ENCODE data around the gene CYTH4. TPM values are rescaled to one million over a fixed set of nuclear protein-coding genes. Genes with fewer than 3 reads are reported as not detected.
A peak's percentile ranks its signal among the peaks of the same experiment; 100 is the strongest.
"Not testable (repeated sequence)": the region's sequence is repeated elsewhere in the genome, so short reads cannot be mapped to it uniquely, and the experiment has no call there.

Gene CYTH4
- total RNA-seq: 49.5 and 57.1 TPM in 2 replicates

GRCh38 chr22:37282385-37282677 lies at the start of gene CYTH4:
Gene CYTH4 (plus strand): TSS chr22:37282508. CDS start chr22:37282570, 62 bp downstream.
- H3K9me3 Mint-ChIP-seq: no peaks in the 10 kb centered on the region
- intact Hi-C loops (cut with micrococcal nuclease): loop anchor here (1.0 to 2.0 kb wide), 3 partner anchors 15 to 52 kb away; no protein-coding TSS in a partner anchor
- peak; percentile 74 for DNase-seq (ENCODE audit: low spot score)
- peaks cover 23% of the 10 kb centered on the region for H3K36me3 Mint-ChIP-seq (ENCODE audit: low read depth)
- no peaks in the 10 kb centered on the region for H3K27me3 Mint-ChIP-seq (ENCODE audit: insufficient read depth)
- peaks cover 65% of the 10 kb centered on the region for H3K4me1 Mint-ChIP-seq (ENCODE audit: low read depth)
- H3K27ac Mint-ChIP-seq: peak within 1 kb of the TSS; percentile 99
- peak within 1 kb of the TSS; percentile 88 for H3K4me3 Mint-ChIP-seq

- not testable (repeated sequence) for H3K9me3 Mint-ChIP-seq; DNase-seq (ENCODE audit: low spot score); H3K27me3 Mint-ChIP-seq (ENCODE audit: insufficient read depth)
- Mint-ChIP-seq H3K4me1 (ENCODE audit: low read depth) (peaks cover 99% of the 10 kb centered on the region), H3K36me3 (ENCODE audit: low read depth) (peaks cover 78% of the 10 kb centered on the region), H3K27ac (peak overlapping the region; percentile 91), H3K4me3 (peak overlapping the region; percentile 67)
- intact Hi-C loops (cut with micrococcal nuclease): loop anchor here (10.0 kb wide), 2 partner anchors 869 to 1471 kb away; partner anchors contain the start of genes GTPBP1 and JOSD1
Measured at GRCh38 chr22:37233371-37233750, 48.9 kb upstream of the CYTH4 start.

- Mint-ChIP-seq H3K4me1 (ENCODE audit: low read depth) (peaks cover 99% of the 10 kb centered on the region), H3K27ac (peak overlapping the region; percentile 91)
- no peak for DNase-seq (ENCODE audit: low spot score)
Measured at GRCh38 chr22:37233751-37234631, 48.3 kb upstream of the CYTH4 start.

GRCh38 chr22:37234736-37235711 lies 47.3 kb upstream of the CYTH4 start:
- DNase-seq (ENCODE audit: low spot score): no peak
- intact Hi-C loops (cut with micrococcal nuclease): loop anchor here (10.0 kb wide), 2 partner anchors 870 to 1470 kb away; partner anchors contain the start of genes GTPBP1 and JOSD1

More at GRCh38 chr22:37233751-37234631, 48.3 kb upstream of the CYTH4 start:
- no peaks in the 10 kb centered on the region for H3K9me3 Mint-ChIP-seq
- peaks cover 77% of the 10 kb centered on the region for H3K36me3 Mint-ChIP-seq (ENCODE audit: low read depth)
- H3K27me3 Mint-ChIP-seq (ENCODE audit: insufficient read depth): no peaks in the 10 kb centered on the region
- H3K4me3 Mint-ChIP-seq: peak overlapping the region; percentile 71
- intact Hi-C loops (cut with micrococcal nuclease): loop anchor here (10.0 kb wide), 2 partner anchors 869 to 1471 kb away; partner anchors contain the start of genes GTPBP1 and JOSD1

GRCh38 chr22:37235897-37236607 lies 46.3 kb upstream of the CYTH4 start:
- Mint-ChIP-seq H3K9me3 (no peaks in the 10 kb centered on the region), H3K4me1 (ENCODE audit: low read depth) (peaks cover 99% of the 10 kb centered on the region), H3K4me3 (peak overlapping the region; percentile 71), H3K27me3 (ENCODE audit: insufficient read depth) (no peaks in the 10 kb centered on the region), H3K36me3 (ENCODE audit: low read depth) (peaks cover 82% of the 10 kb centered on the region), H3K27ac (peak overlapping the region; percentile 91)
- intact Hi-C loops (cut with micrococcal nuclease): loop anchor here (10.0 kb wide), 2 partner anchors 871 to 1469 kb away; partner anchors contain the start of genes GTPBP1 and JOSD1
- no peak for DNase-seq (ENCODE audit: low spot score)

More at GRCh38 chr22:37234736-37235711, 47.3 kb upstream of the CYTH4 start:
- no peaks in the 10 kb centered on the region for H3K9me3 Mint-ChIP-seq
- no peaks in the 10 kb centered on the region for H3K27me3 Mint-ChIP-seq (ENCODE audit: insufficient read depth)
- H3K4me1 Mint-ChIP-seq (ENCODE audit: low read depth): peaks cover 99% of the 10 kb centered on the region
- H3K4me3 Mint-ChIP-seq: peak overlapping the region; percentile 71
- peak overlapping the region; percentile 91 for H3K27ac Mint-ChIP-seq
- H3K36me3 Mint-ChIP-seq (ENCODE audit: low read depth): peaks cover 78% of the 10 kb centered on the region

GRCh38 chr22:37237371-37238268 lies 44.7 kb upstream of the CYTH4 start:
- Mint-ChIP-seq H3K9me3 (no peaks in the 10 kb centered on the region), H3K4me1 (ENCODE audit: low read depth) (peaks cover 98% of the 10 kb centered on the region), H3K27me3 (ENCODE audit: insufficient read depth) (no peaks in the 10 kb centered on the region), H3K27ac (peak overlapping the region; percentile 99), H3K36me3 (ENCODE audit: low read depth) (peaks cover 83% of the 10 kb centered on the region), H3K4me3 (peak overlapping the region; percentile 99)
- DNase-seq (ENCODE audit: low spot score): no peak
- intact Hi-C loops (cut with micrococcal nuclease): loop anchor here (1.0 to 10.0 kb wide), 3 partner anchors 7 to 1467 kb away; partner anchors contain the start of genes GTPBP1 and JOSD1

GRCh38 chr22:37239336-37240239 lies 42.7 kb upstream of the CYTH4 start:
- DNase-seq (ENCODE audit: low spot score): no peak
- H3K9me3 Mint-ChIP-seq: no peaks in the 10 kb centered on the region
- intact Hi-C loops (cut with micrococcal nuclease): loop anchor here (5.0 to 10.0 kb wide), 3 partner anchors 368 to 1465 kb away; partner anchors contain the start of genes GGA1, GTPBP1 and JOSD1
- H3K27me3 Mint-ChIP-seq (ENCODE audit: insufficient read depth): no peaks in the 10 kb centered on the region
- H3K4me3 Mint-ChIP-seq: peak overlapping the region; percentile 99
- H3K36me3 Mint-ChIP-seq (ENCODE audit: low read depth): peaks cover 81% of the 10 kb centered on the region
- peaks cover 87% of the 10 kb centered on the region for H3K4me1 Mint-ChIP-seq (ENCODE audit: low read depth)
- H3K27ac Mint-ChIP-seq: peak overlapping the region; percentile 99

- Mint-ChIP-seq H3K27ac (peak overlapping the region; percentile 99), H3K4me1 (ENCODE audit: low read depth) (peaks cover 85% of the 10 kb centered on the region), H3K4me3 (peak overlapping the region; percentile 99), H3K9me3 (no peaks in the 10 kb centered on the region), H3K36me3 (ENCODE audit: low read depth) (peaks cover 75% of the 10 kb centered on the region), H3K27me3 (ENCODE audit: insufficient read depth) (no peaks in the 10 kb centered on the region)
- intact Hi-C loops (cut with micrococcal nuclease): loop anchor here (5.0 kb wide), 1 partner anchor 367 kb away; the partner anchor contains the start of gene GGA1
- DNase-seq (ENCODE audit: low spot score): no peak
Measured at GRCh38 chr22:37240240-37240940, 41.9 kb upstream of the CYTH4 start.

GRCh38 chr22:37240941-37241320 lies 41.4 kb upstream of the CYTH4 start:
- no peaks in the 10 kb centered on the region for H3K27me3 Mint-ChIP-seq (ENCODE audit: insufficient read depth)
- DNase-seq (ENCODE audit: low spot score): no peak
- peaks cover 71% of the 10 kb centered on the region for H3K36me3 Mint-ChIP-seq (ENCODE audit: low read depth)
- peak overlapping the region; percentile 99 for H3K27ac Mint-ChIP-seq
- intact Hi-C loops (cut with micrococcal nuclease): loop anchor here (5.0 kb wide), 1 partner anchor 366 kb away; the partner anchor contains the start of gene GGA1
- H3K9me3 Mint-ChIP-seq: no peaks in the 10 kb centered on the region
- H3K4me1 Mint-ChIP-seq (ENCODE audit: low read depth): peaks cover 80% of the 10 kb centered on the region
- peak overlapping the region; percentile 99 for H3K4me3 Mint-ChIP-seq

All from activated T-helper 1 cell treated with anti-CD3 and anti-CD28 coated beads, Interleukin-12 subunit alpha, Interleukin-12 subunit beta, Interleukin-2, Interleukin-4 antibody, amounts not matched to agents 30 ng/mL and 10 ng/mL and 1 ng/mL, durations not matched to agents 14 hours and 24 hours and 36 hours (primary cell).